HG02885 (cell line): ENCODE data around the gene KLF3.

Experiments used
- ATAC-seq: cut with Tn5 transposase; IDR thresholded peaks from one replicate; pipeline ENCODE4 v1.9.1; 2021; ENCODE audit warnings: mild to moderate bottlenecking; ENCODE audit not compliant: unreplicated experiment, poor library complexity

Gene KLF3

DNA sequence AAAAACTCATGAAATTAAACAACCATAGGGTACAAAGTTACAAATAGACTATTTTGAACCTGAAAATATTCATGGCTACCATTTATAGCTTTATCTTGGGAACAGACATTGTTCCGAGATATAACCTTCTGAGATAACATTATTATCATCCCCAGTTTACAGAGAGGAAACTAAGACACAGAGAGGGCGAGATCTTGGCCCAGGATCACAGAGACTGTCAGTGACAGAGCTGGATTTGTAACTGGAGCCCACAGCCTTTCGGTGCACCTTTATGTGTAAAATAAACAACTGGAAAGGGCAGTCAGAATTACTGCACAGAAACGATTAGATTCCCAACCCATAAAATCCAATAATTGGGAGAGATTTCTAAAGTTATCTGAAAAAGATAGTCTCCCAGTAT is 28.4 kb downstream of the KLF3 start:
- ATAC-seq: no peak

DNA sequence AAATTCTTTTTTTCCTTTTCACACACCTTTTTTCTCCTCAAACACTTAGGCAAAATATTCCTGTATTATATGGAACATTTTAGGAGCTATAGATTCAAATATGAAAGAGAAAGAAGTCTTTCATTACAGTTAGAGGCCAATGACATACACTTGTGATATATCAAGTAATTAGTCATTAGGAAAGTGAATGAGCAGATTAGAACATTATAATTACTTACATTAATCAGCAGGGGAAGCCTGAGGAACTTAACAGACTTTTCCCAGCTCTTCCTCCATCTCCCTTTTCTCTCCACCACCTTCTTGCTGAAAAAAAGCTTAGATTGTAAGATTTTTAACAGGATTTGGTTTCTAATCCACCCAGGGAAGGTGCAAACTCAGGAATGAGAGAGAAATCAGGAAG is 29.6 kb downstream of the KLF3 start:
- no peak for ATAC-seq

DNA sequence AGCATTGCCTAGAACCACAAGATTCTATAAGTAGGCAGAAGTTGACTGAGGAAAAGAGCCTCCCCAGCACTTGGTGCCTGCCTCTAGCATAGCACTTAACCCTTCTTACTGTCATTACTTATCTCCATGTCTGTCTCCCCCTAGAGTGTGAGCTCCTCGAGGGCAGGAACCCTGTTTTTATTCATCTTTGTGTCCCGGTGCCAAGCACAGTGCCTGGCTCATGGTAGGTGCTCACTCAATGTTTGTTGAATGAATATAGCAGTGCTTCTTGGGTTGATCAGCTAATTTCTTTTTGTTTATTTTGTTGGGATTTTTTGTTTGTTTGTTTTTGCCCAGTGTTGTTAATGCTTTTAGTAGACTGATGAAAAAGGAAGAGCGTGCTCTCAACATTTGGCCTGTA is 30.3 kb downstream of the KLF3 start:
- ATAC-seq: no peak

DNA sequence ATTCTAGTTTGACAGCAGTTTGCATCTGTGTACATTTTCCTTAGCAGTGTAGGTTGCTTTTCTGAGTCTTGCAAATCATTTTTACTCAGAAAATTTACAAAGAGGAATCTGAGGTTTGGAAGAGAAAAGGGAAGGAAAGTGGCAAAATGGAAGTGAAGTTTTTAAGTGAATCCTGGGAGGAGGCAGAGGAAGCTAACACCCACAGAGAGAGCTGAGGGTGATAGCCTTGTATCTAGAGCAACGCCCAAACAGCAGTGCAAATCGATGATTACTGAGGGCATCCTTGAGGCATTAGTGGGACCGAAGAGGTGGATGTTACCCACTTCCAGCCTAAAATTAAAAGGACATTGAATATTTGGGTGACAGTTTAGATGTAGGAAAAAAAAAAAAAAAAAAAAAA is 31.8 kb downstream of the KLF3 start:
- no peak for ATAC-seq

DNA sequence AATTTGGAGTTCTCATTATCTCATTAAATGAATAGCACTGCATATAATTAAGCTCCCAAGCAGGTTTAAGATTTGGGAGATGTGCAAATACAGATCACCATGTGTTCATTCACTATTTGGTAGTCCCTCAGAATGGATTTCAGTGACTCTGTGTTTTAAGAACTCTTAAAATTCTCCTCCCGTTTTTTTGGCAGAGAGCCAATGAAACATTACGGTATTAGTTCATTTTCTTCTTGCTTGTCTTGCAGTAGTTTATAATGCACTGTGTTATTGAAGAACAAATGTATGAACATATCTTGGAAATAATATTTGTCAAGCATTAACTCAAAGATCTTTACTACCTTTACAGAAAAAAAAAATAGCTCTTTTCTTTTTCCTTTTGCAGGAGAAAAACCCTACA is 32.7 kb downstream of the KLF3 start:
- no peak for ATAC-seq

DNA sequence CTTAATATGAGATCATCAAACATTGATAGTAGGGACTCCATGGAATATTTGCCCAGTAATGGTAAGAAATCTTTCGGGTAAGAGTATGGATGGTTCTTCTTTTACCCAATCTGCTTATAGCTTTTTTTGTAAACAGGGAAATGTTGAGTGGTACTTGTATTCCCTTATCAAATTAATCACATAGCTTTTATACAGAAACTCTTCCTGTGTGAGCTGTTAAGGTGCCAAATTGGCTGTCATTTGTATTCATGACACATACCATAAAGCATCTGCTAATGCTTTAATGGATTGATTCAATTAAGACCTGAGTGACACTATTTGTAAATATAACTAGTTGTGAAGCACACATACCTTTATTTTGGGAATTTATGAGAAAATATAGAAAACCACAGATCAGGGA is 34.2 kb downstream of the KLF3 start:
- no peak for ATAC-seq

DNA sequence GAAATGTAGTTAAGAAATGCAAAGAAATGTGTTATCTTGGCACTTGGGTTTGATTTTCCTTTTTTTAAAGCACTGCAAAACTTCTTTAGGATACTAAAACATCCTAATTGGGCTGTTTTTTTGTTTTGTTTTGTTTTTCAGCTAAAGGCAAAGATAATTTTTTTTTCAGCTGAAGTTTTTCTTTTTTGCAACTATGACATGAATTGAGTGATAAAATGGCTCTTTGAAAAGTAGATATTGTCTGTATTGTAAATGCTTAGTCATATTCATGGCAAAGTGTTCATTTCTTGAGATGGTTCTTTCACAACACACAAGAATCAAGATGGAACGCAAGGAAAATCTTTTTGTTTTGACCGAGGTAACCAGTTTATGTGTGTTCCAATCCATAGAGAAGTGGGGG is 35.1 kb downstream of the KLF3 start:
- no peak for ATAC-seq

DNA sequence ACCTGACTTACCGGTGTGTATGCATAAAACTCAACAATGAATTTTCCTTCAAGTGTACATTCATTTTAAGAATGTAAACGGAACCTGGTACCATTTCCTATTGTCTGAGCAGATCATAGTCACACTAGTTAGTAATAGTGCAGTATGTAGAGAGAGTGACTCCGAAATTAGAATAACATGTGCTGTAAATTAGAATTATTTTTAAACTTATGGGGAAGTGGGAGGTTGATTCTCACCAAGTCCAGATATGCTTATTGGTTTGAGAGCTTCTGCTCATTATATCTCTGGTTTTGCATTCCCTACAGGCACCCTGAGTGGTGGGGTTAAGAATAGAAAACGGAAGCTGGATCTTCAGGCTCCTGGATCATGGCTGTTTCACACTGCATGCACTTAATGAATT is 39.6 kb downstream of the KLF3 start:
- no peak for ATAC-seq

DNA sequence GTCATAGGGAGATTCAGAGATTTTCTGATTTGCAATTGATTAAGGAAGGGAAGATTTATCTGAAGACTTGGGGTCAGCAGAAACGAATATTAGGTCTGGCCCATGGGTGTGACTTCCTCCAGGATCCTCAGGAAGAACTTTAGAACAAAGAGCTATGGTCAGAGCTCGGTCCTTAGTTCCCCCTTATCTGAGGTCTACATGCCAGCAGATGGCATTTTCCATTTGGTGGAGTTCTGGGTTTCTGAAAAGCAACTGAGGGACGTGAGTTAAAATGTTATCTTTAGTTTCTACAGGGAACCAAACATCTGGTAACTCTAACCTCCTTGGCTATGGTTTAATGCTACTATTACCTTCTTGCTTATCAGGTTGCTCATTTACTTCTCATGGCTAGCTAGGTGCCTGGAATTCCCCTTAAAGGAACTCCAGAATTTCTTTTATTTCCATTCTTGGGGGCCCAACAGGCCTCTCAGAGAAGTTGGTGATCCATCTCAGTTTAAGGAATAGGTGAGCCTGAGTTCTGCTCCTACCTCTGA is 40.7 kb downstream of the KLF3 start:
- no peak for ATAC-seq

DNA sequence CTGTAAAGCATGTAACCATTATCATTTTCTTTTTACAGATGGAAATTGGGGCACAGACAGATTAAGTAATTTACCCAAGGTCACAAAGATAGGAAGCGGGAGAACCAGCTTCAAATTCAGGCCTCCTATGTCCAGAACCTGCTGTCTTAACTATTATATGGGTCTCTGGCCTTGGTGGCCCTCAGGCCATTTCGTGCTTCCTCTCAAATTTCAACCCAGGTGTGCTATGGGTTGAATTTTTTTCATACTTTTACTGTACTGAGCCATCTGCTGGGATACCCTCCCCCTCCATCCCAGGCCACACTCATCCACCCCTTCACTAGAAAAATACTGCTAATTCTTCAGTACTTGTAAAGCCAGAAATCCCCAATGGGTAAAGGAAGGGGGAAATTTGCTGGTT is 42.3 kb downstream of the KLF3 start:
- ATAC-seq: no peak

DNA sequence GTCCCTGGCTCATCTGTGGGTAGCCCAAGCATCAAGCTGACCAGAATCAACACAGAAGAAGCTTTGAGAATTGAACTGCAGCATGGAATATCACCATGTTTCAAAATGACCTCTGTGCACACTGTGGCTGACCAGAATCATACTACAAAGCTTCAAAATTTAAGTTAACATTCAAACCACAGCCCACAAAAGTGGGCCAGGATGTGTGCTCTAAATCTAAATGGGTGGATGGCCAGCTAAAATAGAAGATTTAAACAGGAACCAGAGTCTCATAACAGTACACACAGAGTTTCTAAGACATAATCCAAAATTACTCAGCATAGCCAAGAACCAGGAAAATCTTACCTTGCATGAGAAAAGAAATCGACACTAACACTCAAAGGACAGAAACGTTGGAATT is 46.1 kb downstream of the KLF3 start:
- peak; percentile 73 for ATAC-seq

DNA sequence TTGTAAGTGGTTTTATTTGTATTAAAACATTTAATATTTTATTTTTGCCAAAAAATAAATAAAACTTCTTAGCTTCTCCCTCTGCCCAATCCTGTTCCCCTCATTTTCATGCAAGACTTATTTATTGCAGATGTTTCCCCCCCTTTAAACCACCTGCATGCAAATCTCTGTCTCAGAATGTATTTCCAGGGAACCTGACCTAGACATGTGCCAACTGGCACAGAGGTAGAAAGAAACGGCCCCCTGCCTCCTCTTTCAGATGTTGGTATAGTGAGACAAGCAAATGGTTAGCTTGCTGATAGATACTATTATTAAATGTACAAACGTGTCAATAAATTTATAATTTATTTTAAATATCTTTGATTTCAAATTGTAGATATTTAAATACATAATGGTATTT is 47.1 kb downstream of the KLF3 start:
- ATAC-seq: no peak

DNA sequence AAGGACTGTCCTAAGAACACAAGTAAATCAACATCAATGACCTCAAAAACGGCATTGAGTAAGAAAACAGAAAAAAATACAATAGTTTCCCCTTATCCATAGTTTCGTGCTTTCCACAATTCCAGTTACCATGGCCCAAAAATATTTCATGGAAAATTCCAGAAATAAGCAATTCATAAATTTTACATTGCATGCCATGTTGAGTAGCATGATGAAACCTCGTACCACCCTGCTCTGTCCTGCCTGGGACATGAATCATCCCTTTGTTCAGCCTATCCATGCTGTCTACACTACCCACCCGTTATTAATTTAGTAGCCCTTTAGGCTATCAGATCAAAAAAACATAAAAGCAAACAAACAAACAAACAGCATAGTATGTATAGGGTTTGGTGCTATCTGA is 51.1 kb downstream of the KLF3 start:
- ATAC-seq: no peak

DNA sequence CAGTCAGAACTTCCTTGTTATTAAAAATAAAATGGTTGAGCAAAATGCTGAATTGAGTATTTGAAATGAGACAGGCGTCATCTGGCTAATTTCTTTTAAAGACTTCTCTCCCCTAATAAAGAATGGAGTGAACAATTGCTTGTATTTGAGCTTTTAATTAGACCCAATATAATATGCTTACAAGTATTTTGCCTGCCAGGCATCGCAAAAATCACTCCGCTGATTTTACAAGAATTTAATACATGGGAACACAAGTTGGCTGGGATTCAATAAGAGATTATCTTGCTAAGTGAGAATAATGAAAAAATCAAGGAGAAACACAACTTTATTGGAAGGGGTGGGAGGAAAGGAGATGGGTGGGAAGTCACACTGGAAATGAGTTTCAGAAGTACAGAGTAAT is 52.3 kb downstream of the KLF3 start:
- ATAC-seq: no peak

DNA sequence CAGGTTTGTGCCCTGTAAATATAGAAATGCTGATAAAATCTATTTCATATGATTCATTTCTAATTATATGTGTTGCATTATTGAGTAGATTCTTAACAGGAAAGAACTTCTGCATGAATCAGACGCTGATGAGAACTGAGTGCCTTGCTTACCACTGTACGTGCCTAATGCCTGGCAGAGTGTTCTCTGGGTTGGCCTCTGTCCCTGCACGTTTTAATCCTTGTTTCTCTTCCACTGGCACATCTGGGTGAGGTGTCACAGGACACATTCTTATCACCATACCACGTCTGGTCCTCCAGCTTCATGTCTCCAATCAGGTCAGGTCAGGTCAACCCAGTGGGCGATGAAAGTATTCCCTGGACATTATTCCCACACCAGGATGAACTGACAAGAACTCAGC is 53.6 kb downstream of the KLF3 start:
- ATAC-seq: no peak

DNA sequence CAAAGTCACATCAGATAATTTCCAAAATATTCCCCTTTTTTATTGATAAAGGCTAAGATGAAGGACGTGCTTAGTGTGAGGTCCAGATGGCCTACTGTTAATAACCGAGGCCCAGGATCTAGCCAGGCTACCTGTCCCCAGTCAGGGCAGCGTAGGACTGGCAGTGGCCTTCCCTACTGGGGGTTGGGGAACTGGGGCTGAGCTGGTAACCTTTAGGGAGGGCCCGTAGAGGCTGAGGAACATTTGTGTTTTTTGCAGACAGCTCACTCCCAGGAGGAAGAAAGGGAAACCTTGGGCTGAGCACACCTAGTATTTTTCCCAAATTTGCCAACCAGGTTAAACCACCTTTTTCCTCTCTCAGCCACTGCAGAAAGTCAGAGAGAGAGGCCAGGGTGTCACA is 59.1 kb downstream of the KLF3 start:
- no peak for ATAC-seq

DNA sequence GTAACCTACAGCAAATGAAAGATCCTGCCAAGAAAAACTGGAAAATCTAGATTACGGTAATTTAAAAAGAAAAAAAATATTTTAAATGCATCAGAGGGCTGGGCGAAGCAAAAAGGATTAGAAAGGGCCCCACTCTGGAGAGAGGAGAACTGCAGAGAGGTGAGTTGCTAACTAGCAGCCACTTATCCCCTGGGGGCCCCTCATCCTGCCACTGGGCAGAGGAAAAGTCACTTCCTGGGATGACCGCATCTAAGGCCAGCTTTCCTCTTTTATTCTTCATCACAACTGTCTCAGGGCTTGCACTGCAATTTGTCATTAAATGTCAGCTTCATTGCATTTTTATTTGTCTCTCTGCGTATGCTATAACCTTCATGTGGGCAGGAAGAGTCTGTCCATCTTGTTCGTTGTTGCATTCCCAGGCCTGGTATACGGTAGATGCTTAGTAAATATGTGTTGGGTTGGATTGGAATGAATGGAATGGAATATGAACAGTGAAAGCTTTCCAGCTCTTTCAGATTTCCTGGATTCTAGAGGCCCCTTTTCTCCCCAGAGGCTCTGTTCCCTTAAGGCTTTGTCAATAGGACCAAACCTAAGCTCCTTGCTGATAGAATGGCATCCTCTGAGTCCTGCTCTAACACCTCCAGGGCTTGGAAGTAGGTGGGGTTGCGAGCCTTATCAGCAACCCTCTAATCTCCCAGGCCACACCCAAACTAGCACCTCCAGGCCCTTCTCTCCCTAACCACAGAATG is 59.9 kb downstream of the KLF3 start:
- no peak for ATAC-seq

DNA sequence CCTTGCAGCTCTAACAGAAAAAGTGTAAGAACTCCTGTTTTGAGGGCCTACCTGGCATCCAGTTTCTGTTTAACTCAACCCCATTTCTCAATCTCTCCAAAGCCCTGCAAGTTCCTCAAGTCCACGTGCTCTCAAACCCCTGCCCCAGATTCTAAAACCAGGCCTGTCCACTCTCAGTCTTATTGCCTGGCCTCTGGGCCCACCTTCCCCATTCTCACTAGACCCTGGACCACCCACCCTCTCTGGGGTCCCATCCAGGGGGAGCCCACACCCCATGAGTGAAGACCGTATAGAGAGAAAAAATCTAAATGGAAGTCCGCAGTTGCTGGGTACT is 60.4 kb downstream of the KLF3 start:
- ATAC-seq: no peak

DNA sequence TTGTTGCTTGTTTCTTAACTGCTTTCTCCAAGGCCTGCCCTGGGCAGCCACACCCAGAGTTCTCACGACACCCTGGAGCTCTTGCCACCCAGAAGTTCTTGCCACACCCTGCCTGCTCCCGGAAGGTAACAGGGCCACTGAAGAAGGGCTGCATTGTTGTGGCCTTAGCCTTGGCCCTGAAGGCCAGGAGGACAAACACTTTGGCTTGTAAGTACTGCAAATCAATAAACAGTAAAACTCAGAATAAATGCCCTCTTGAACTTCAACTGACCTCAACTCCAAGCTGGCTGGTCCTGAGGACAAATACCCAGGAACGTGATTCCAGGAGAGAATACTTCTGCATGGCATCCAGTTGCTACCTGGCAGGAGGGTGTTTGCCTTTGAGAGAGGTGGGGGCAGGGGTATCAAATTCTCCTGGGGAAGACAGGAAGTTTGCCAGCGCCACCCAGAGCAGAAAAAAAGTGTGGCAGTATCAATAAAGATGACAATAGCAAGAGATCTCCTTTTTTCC is 64.7 kb downstream of the KLF3 start:
- no peak for ATAC-seq

DNA sequence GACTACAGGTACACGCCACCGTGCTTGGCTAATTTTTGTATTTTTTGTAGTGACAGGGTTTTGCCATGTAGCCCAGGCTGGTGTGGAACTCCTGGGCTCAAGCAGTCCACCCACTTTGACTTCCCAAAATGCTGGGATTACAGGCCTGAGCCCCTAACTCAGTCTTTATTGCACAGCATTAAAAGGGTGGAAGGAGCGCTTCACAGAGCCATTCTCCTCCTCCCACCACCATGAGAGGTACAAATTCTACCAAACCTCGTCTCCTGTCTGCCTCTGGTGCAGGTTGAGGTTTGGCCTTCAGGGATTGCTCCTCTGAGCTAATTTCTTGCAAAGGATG is 66.5 kb downstream of the KLF3 start:
- ATAC-seq: no peak

DNA sequence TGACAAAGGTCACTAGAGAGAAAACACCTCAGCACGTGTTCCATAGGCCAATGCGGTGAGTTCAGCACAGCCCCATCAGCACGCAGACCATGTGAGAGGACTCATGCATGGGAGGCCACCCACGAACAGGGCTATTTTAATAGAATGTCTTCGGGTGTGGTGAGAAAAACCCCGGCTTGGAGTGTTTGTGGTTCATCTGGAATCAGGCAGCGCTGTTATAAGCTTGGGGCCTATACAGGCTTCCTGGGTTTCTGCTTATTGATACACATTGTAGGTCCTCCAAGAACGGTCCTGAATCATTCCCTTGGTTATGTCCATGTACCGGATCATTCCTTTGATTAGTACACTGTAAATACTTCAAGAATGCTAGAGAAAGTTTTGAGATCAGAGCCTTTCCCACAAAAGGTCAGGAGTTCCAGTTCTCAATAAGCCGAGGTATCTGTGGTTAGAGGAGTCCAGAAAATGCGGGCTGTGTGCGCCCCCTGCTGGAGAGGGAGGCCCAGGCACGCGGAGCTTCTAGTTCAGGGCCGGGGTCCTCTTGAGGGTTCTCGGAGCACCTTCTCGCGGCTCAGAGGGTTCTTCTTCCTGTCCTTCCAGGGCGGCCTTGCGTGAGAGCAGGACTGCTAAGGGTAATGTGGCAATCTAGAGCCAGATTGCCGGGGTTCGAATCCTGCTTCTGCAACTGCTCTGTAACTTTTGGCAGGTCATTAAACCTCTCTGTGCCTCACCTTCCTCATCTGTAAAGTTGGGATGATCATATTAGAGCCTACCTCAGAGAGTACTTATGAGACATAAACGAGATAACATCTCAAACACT is 67.0 kb downstream of the KLF3 start:
- peak; percentile 96 for ATAC-seq

DNA sequence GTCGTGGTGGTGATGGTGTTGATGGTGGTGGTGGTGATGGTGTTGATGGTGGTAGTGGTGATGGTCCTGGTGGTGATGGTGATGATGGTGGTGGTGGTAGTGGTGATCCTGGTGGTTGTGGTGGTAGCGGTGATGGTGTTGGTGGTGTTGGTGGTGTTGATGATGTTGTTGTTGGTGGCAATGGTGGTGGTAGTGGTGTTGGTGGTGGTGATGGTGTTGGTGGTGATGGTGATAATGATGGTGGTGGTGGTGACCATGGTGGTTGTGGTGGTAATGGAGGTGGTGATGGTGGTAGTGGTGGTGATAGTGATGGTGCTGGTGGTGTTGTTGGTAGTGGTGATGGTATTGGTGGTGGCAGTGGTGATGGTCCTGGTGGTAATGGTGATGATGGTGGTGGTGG is 69.7 kb downstream of the KLF3 start:
- ATAC-seq: no peak
